Smooth muscle cell (in vitro differentiated cells): ENCODE results near the gene FCHO2. TPM values are rescaled to one million over a fixed set of nuclear protein-coding genes. Genes with fewer than 3 reads are reported as not detected.
A peak's percentile ranks its signal among the peaks of the same experiment; 100 is the strongest.

Source experiments
- DNase-seq: peaks from one replicate; lab custom pipeline; 2025; ENCODE audit not compliant: unreplicated experiment; lab: John Stamatoyannopoulos, UW
- H2AFZ ChIP-seq: fragments of 200-600 bp; sonication (generic); 2 replicates; pipeline ENCODE4 v1.6.0; 2016; ENCODE audit warnings: antibody characterized with exemption, low read depth, mild to moderate bottlenecking
- H3F3A ChIP-seq: fragments of 200-600 bp; sonication (generic); 2 replicates; pipeline ENCODE4 v1.6.0; 2017; ENCODE audit warnings: antibody characterized with exemption, low read depth
- H3K27ac ChIP-seq: fragments of 200-600 bp; sonication (generic); 2 replicates; pipeline ENCODE4 v1.5.1; 2016; ENCODE audit warnings: low read depth, mild to moderate bottlenecking
- H3K27me3 ChIP-seq: fragments of 200-600 bp; sonication (generic); 2 replicates; pipeline ENCODE4 v1.6.1; 2016; ENCODE audit warnings: low read depth, mild to moderate bottlenecking
- H3K36me3 ChIP-seq: fragments of 200-600 bp; sonication (generic); 2 replicates; pipeline ENCODE4 v1.5.1; 2016; ENCODE audit warnings: low read depth
- H3K4me1 ChIP-seq: fragments of 200-600 bp; sonication (generic); 2 replicates; pipeline ENCODE4 v1.5.1; 2016; ENCODE audit warnings: low read depth
- H3K4me2 ChIP-seq: fragments of 200-600 bp; sonication (generic); 2 replicates; pipeline ENCODE4 v1.6.0; 2016; ENCODE audit warnings: mild to moderate bottlenecking
- H3K4me3 ChIP-seq: fragments of 200-600 bp; sonication (generic); 2 replicates; pipeline ENCODE4 v1.5.1; 2016; ENCODE audit warnings: mild to moderate bottlenecking
- H3K79me2 ChIP-seq: fragments of 200-600 bp; sonication (generic); 2 replicates; pipeline ENCODE4 v1.6.0; 2016; ENCODE audit warnings: low read depth, mild to moderate bottlenecking
- H3K9ac ChIP-seq: fragments of 200-600 bp; sonication (generic); 2 replicates; pipeline ENCODE4 v1.6.0; 2016; ENCODE audit warnings: low read depth
- H3K9me3 ChIP-seq: fragments of 200-600 bp; sonication (generic); replicated peaks from 2 replicates; pipeline ENCODE4 v1.5.1; 2016; ENCODE audit warnings: low read depth
- H4K20me1 ChIP-seq: fragments of 200-600 bp; sonication (generic); 2 replicates; pipeline ENCODE4 v1.6.0; 2016; ENCODE audit warnings: low read depth
- CTCF ChIP-seq: fragments of 200-600 bp; sonication (generic); IDR thresholded peaks from 2 replicates; pipeline ENCODE4 v1.5.1; 2017; ENCODE audit warnings: borderline replicate concordance, mild to moderate bottlenecking, antibody characterized with exemption; ENCODE audit not compliant: insufficient read depth, poor library complexity, severe bottlenecking
- WGBS: methylation state at CpG from one replicate; pipeline ENCODE4 v1.1.7; 2016; ENCODE audit warnings: low lambda C conversion rate; 5-methylcytosine and 5-hydroxymethylcytosine counted together
- polyA plus RNA-seq: library from polyadenylated mRNA; unstranded; fragments of >200 nt; fragmentation: Nextera tagmentation; extraction: Ambion mirVana; gene quantifications from 2 replicates; pipeline ENCODE4 v1.2.1, GENCODE V29; 2016
- total RNA-seq: library from RNA; depleted of rRNA; stranded (reverse); fragments of >200 nt; gene quantifications from 2 replicates; pipeline ENCODE4 v1.2.3, GENCODE V29; 2014

FCHO2 gene
- total and polyA plus RNA-seq, 2 experiments from 2014 or later = 4.9 to 27.8 TPM

GRCh38 chr5:73027361-73027760, 71.5 kb downstream of the FCHO2 start:
- Histone ChIP-seq H3K9ac (no peak overlapping the region), H3K4me2 (no peak overlapping the region), H3F3A (no peaks in the 10 kb centered on the region), H4K20me1 (no peaks in the 10 kb centered on the region), H3K27ac (no peak overlapping the region), H3K27me3 (no peaks in the 10 kb centered on the region), H3K9me3 (no peaks in the 10 kb centered on the region), H3K4me3 (no peak overlapping the region), H2AFZ (no peak overlapping the region), H3K36me3 (no peaks in the 10 kb centered on the region), H3K4me1 (peaks cover 12% of the 10 kb centered on the region), H3K79me2 (no peaks in the 10 kb centered on the region)
- peak; percentile 6 for TF ChIP-seq CTCF
- DNase-seq = no peak
- 86% methylated on average over 2 of the region's 2 CpGs for WGBS

GRCh38 chr5:73027816-73028215, 72.0 kb downstream of the FCHO2 start:
- Histone ChIP-seq H3K4me1 (peaks cover 12% of the 10 kb centered on the region), H2AFZ (no peak overlapping the region), H3K79me2 (no peaks in the 10 kb centered on the region), H3K27me3 (no peaks in the 10 kb centered on the region), H3K9me3 (no peaks in the 10 kb centered on the region), H3K9ac (no peak overlapping the region), H3K27ac (no peak overlapping the region), H3F3A (no peaks in the 10 kb centered on the region), H3K36me3 (no peaks in the 10 kb centered on the region), H3K4me3 (no peak overlapping the region), H3K4me2 (no peak overlapping the region), H4K20me1 (no peaks in the 10 kb centered on the region)
- WGBS = 88% methylated on average over 4 of the region's 4 CpGs
- no peak for TF ChIP-seq CTCF
- no peak for DNase-seq

GRCh38 chr5:73028991-73029595, 73.3 kb downstream of the FCHO2 start:
- H3K4me3 ChIP-seq = no peak overlapping the region
- H3K27ac ChIP-seq = no peak overlapping the region
- H4K20me1 ChIP-seq = no peaks in the 10 kb centered on the region
- 91% methylated on average over 1 of the region's 1 CpG for WGBS
- no peaks in the 10 kb centered on the region for H3F3A ChIP-seq
- no peaks in the 10 kb centered on the region for H3K36me3 ChIP-seq
- H3K9ac ChIP-seq = no peak overlapping the region
- TF ChIP-seq CTCF = no peak
- no peaks in the 10 kb centered on the region for H3K9me3 ChIP-seq
- H2AFZ ChIP-seq = no peak overlapping the region
- H3K4me1 ChIP-seq = peaks cover 12% of the 10 kb centered on the region
- no peaks in the 10 kb centered on the region for H3K27me3 ChIP-seq
- DNase-seq = no peak
- H3K79me2 ChIP-seq = no peaks in the 10 kb centered on the region
- H3K4me2 ChIP-seq = no peak overlapping the region

GRCh38 chr5:73030531-73030930, 74.7 kb downstream of the FCHO2 start:
- TF ChIP-seq CTCF = no peak
- no peak overlapping the region for H3K9ac ChIP-seq
- 79% methylated on average over 1 of the region's 1 CpG for WGBS
- no peaks in the 10 kb centered on the region for H3F3A ChIP-seq
- no peak overlapping the region for H3K4me3 ChIP-seq
- DNase-seq = no peak
- no peaks in the 10 kb centered on the region for H3K36me3 ChIP-seq
- H3K27ac ChIP-seq = peak overlapping the region; percentile 49
- H3K9me3 ChIP-seq = no peaks in the 10 kb centered on the region
- no peak overlapping the region for H3K4me2 ChIP-seq
- H3K79me2 ChIP-seq = no peaks in the 10 kb centered on the region
- H3K27me3 ChIP-seq = no peaks in the 10 kb centered on the region
- H3K4me1 ChIP-seq = peaks cover 12% of the 10 kb centered on the region
- H4K20me1 ChIP-seq = no peaks in the 10 kb centered on the region
- H2AFZ ChIP-seq = no peak overlapping the region
